Measurements from ENCODE around the gene NR2F2.
A peak's percentile ranks its signal among the peaks of the same experiment; 100 is the strongest.

The NR2F2 gene

GRCh38 chr15:96345560-96346399 lies 15.3 kb downstream of the NR2F2 start:
- TF ChIP-seq CTCF (IDR thresholded peaks at IDR 0.05; ENCODE audit: low read depth, low read length) = peak; percentile 44
- Histone ChIP-seq H3K4me3 (ENCODE audit: low read depth, low read length) (peak overlapping the region; percentile 27), H3K27ac (no peak overlapping the region), H3K36me3 (no peaks in the 10 kb centered on the region), H3K9me3 (ENCODE audit: severe bottlenecking) (no peaks in the 10 kb centered on the region), H3K27me3 (ENCODE audit: insufficient read depth, low read depth, severe bottlenecking) (peaks cover 72% of the 10 kb centered on the region)
- peak; percentile 61 for DNase-seq

GRCh38 chr15:96346409-96346970 lies 16.0 kb downstream of the NR2F2 start:
- Histone ChIP-seq H3K4me3 (ENCODE audit: low read depth, low read length) (no peak overlapping the region), H3K27me3 (ENCODE audit: insufficient read depth, low read depth, severe bottlenecking) (peaks cover 78% of the 10 kb centered on the region), H3K36me3 (no peaks in the 10 kb centered on the region), H3K27ac (no peak overlapping the region), H3K9me3 (ENCODE audit: severe bottlenecking) (no peaks in the 10 kb centered on the region)
- DNase-seq = no peak
- no peak for TF ChIP-seq CTCF (IDR thresholded peaks at IDR 0.05; ENCODE audit: low read depth, low read length)

GRCh38 chr15:96347181-96348111 lies 16.9 kb downstream of the NR2F2 start:
- no peak for TF ChIP-seq CTCF (IDR thresholded peaks at IDR 0.05; ENCODE audit: low read depth, low read length)
- Histone ChIP-seq H3K27me3 (ENCODE audit: insufficient read depth, low read depth, severe bottlenecking) (peaks cover 77% of the 10 kb centered on the region), H3K36me3 (no peaks in the 10 kb centered on the region), H3K9me3 (ENCODE audit: severe bottlenecking) (no peaks in the 10 kb centered on the region), H3K4me3 (ENCODE audit: low read depth, low read length) (no peak overlapping the region), H3K27ac (no peak overlapping the region)
- DNase-seq = no peak

GRCh38 chr15:96348112-96349027 lies 17.9 kb downstream of the NR2F2 start:
- DNase-seq = no peak
- peaks cover 79% of the 10 kb centered on the region for H3K27me3 ChIP-seq (ENCODE audit: insufficient read depth, low read depth, severe bottlenecking)

More at GRCh38 chr15:96348112-96349027, 17.9 kb downstream of the NR2F2 start:
- H3K9me3 ChIP-seq (ENCODE audit: severe bottlenecking) = no peaks in the 10 kb centered on the region
- H3K36me3 ChIP-seq = no peaks in the 10 kb centered on the region
- no peak overlapping the region for H3K4me3 ChIP-seq (ENCODE audit: low read depth, low read length)
- no peak for TF ChIP-seq CTCF (IDR thresholded peaks at IDR 0.05; ENCODE audit: low read depth, low read length)
- no peak overlapping the region for H3K27ac ChIP-seq

Measured in WERI-Rb-1 (cell line).